SK-N-SH (cell line): ENCODE measurements around the gene TNFRSF14.

Source experiments
- GATA2 ChIP-seq: sonication (generic); formaldehyde crosslinking; IDR thresholded peaks from 2 replicates; pipeline ENCODE4 v1.5.0; 2020; ENCODE audit warnings: mild to moderate bottlenecking, missing genetic modification reagents
- NFIC ChIP-seq: IDR thresholded peaks from 2 replicates; pipeline ENCODE4 v1.4.0; 2012; ENCODE audit warnings: borderline replicate concordance
- TF ChIP-seq, protein P1 (sequence below): IDR thresholded peaks from 2 replicates; pipeline ENCODE4 v1.6.1; 2012; ENCODE audit warnings: mild to moderate bottlenecking, low read depth, low read length, moderate library complexity
- TF ChIP-seq, protein P2 (sequence below): fragments of 200-600 bp; sonication (generic); IDR thresholded peaks from 2 replicates; pipeline ENCODE4 v1.6.1; 2017; ENCODE audit warnings: antibody characterized with exemption, mild to moderate bottlenecking, moderate library complexity

DNA sequence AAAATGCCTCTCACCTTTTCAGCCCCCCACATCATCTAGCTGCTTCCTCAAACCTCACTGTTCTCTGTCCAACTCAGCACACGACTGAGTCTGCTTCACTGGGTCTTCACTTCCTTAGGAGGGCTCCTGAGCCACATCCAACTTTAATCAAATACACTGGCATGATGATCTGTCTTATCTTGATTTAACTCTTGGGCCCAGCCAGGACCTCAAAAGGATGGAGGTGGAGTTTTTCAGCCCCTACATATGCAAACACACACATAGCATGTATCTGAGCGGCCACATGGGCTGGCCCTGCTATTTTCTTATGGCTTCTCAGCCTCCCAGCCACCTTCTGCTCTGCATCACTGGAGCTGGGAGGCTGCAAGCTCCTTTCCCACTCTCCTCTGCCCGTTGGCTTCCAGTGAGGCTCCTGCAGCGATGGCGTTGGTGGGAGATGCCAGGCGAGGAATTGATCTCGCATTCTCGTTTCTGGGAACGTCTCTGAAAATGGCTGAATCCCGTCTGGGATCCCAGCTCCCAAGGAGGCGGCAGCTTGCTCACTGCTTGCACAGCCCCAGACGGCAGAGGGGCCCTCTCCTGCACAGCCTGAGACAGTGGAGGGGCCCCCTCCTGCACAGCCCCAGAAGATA is 28.6 kb downstream of the TNFRSF14 start:
- TF ChIP-seq NFIC (no peak), GATA2 (CRISPR knock-in tag) (no peak)
- TF ChIP-seq, protein P1, sequence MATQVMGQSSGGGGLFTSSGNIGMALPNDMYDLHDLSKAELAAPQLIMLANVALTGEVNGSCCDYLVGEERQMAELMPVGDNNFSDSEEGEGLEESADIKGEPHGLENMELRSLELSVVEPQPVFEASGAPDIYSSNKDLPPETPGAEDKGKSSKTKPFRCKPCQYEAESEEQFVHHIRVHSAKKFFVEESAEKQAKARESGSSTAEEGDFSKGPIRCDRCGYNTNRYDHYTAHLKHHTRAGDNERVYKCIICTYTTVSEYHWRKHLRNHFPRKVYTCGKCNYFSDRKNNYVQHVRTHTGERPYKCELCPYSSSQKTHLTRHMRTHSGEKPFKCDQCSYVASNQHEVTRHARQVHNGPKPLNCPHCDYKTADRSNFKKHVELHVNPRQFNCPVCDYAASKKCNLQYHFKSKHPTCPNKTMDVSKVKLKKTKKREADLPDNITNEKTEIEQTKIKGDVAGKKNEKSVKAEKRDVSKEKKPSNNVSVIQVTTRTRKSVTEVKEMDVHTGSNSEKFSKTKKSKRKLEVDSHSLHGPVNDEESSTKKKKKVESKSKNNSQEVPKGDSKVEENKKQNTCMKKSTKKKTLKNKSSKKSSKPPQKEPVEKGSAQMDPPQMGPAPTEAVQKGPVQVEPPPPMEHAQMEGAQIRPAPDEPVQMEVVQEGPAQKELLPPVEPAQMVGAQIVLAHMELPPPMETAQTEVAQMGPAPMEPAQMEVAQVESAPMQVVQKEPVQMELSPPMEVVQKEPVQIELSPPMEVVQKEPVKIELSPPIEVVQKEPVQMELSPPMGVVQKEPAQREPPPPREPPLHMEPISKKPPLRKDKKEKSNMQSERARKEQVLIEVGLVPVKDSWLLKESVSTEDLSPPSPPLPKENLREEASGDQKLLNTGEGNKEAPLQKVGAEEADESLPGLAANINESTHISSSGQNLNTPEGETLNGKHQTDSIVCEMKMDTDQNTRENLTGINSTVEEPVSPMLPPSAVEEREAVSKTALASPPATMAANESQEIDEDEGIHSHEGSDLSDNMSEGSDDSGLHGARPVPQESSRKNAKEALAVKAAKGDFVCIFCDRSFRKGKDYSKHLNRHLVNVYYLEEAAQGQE: no peak
- TF ChIP-seq, protein P2, sequence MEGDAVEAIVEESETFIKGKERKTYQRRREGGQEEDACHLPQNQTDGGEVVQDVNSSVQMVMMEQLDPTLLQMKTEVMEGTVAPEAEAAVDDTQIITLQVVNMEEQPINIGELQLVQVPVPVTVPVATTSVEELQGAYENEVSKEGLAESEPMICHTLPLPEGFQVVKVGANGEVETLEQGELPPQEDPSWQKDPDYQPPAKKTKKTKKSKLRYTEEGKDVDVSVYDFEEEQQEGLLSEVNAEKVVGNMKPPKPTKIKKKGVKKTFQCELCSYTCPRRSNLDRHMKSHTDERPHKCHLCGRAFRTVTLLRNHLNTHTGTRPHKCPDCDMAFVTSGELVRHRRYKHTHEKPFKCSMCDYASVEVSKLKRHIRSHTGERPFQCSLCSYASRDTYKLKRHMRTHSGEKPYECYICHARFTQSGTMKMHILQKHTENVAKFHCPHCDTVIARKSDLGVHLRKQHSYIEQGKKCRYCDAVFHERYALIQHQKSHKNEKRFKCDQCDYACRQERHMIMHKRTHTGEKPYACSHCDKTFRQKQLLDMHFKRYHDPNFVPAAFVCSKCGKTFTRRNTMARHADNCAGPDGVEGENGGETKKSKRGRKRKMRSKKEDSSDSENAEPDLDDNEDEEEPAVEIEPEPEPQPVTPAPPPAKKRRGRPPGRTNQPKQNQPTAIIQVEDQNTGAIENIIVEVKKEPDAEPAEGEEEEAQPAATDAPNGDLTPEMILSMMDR: no peak
